HG03575 (cell line): ENCODE data around the gene ENPP4.

ENCODE experiments used
- ATAC-seq: cut with Tn5 transposase; IDR thresholded peaks from one replicate; pipeline ENCODE4 v1.9.1; 2021; ENCODE audit not compliant: unreplicated experiment, insufficient number of reproducible peaks, low FRiP score; ENCODE audit errors: extremely low read depth

ENPP4 gene

DNA sequence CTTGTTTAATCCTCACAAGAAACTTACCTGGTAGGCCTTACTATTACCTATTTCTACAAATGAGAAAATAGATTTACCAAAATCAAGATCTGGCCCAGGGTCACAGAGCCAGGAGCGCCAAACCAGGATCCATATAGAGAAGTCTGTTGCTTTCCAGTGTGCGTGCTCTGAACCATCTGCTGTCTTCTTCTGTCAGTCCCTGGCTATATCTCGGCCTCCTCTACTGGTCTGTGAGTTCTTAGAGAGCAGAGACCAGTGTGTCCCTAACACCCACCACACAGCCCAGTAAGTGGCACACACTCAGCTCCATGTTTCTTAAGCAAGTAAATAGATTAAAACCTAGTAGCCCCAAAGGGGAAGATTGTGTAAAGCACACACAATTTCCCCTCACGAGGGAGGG is 59.9 kb downstream of the ENPP4 start:
- ATAC-seq, result no peak

DNA sequence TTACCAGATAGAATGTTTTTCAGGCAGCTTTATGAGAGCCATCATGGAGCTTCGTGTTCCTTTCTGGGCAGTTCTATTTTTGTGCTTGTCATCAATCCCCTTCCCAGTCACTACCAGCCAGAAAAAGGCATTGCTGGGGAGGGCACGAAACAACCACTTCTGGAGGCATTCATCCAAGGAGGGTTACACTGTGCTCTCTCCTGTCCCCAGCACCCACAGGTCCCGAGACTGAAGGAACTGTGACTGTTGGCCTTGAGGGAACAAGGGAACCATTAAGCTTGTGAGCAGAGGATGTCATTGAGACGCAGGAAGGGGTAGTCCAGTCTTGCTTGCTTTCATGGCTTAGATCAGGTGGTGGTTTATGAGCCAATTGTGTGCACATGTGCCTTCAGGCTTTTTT is 61.1 kb downstream of the ENPP4 start:
- no peak for ATAC-seq

DNA sequence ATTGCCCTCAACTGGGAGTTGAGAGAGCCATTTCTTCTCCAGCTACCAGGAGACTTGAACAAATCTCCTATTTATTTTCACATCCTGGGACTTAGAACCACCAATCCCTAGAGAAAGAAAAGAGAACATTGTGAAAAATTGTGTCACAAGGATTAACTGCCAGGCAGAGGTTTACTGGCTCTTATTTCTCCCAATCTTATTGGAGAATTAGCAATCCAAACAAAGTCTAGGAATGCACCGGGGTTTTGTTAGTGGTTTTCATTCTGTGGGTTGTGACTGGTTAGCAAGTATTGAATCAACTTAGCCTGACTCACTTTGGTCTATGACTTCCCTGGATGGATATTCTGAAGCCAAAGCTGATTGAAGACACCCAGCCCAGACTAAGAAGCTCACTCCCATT is 62.2 kb downstream of the ENPP4 start:
- no peak for ATAC-seq
